ENCODE data around the gene DNAJC5. TPM values are rescaled to one million over a fixed set of nuclear protein-coding genes. Genes with fewer than 3 reads are reported as not detected.

Gene DNAJC5
- 38.6 and 43.4 TPM in 2 replicates for total RNA-seq

GRCh38 chr20:63894358-63895201 lies at the start of gene DNAJC5:
Gene DNAJC5 (plus strand): TSS chr20:63895126. CDS start chr20:63928346, 33,220 bp downstream.

GRCh38 chr20:63861365-63861934 lies 33.5 kb upstream of the DNAJC5 start, which contains the start of gene ABHD16B:
Gene ABHD16B (plus strand): TSS chr20:63861498. CDS start chr20:63861541, 43 bp downstream.

GRCh38 chr20:63864978-63865640 lies 29.8 kb upstream of the DNAJC5 start, which contains the start of gene TPD52L2:
Gene TPD52L2 (plus strand): TSS chr20:63865270. CDS start chr20:63865366, 96 bp downstream.

GRCh38 chr20:63955827-63956663 lies 61.1 kb downstream of the DNAJC5 start, which contains the start of gene UCKL1:
Gene UCKL1 (minus strand): TSS chr20:63956416. CDS start chr20:63956372, 44 bp downstream.

GRCh38 chr20:63969838-63970713 lies 75.2 kb downstream of the DNAJC5 start, which contains the start of gene ZNF512B:
Gene ZNF512B (minus strand): TSS chr20:63969930. CDS start chr20:63967950, 1,980 bp downstream.

GRCh38 chr20:63979557-63980316 lies 84.8 kb downstream of the DNAJC5 start, which contains the start of gene SAMD10:
Gene SAMD10 (minus strand): TSS chr20:63979642. CDS start chr20:63979467, 175 bp downstream.

GRCh38 chr20:63980806-63981728 lies 86.1 kb downstream of the DNAJC5 start, which contains the start of gene PRPF6:
Gene PRPF6 (plus strand): TSS chr20:63981132. CDS start chr20:63981246, 114 bp downstream.

Other genes with a start within 250 kb of the DNAJC5 start
- gene STMN3, start 241.7 kb upstream of the DNAJC5 start, total RNA-seq = 53.3 and 67.2 TPM in 2 replicates
- 13.5 and 14.0 TPM in 2 replicates for gene RTEL1, start 236.8 kb upstream of the DNAJC5 start, total RNA-seq
- 250 and 261 TPM in 2 replicates for gene TNFRSF6B, start 198.5 kb upstream of the DNAJC5 start, total RNA-seq
- gene ARFRP1, start 187.2 kb upstream of the DNAJC5 start, total RNA-seq = 38.9 and 59.5 TPM in 2 replicates
- 24.1 and 42.7 TPM in 2 replicates for gene ZGPAT, start 187.1 kb upstream of the DNAJC5 start, total RNA-seq
- 0.58 and 1.4 TPM in 2 replicates for gene LIME1, start 158.5 kb upstream of the DNAJC5 start, total RNA-seq
- gene SLC2A4RG, start 155.3 kb upstream of the DNAJC5 start, total RNA-seq = 49.3 and 69.3 TPM in 2 replicates
- 21.1 and 34.3 TPM in 2 replicates for gene ZBTB46, start 63.9 kb upstream of the DNAJC5 start, total RNA-seq
- not detected in 2 replicates for gene ABHD16B, start 33.6 kb upstream of the DNAJC5 start, total RNA-seq
- gene TPD52L2, start 29.9 kb upstream of the DNAJC5 start, total RNA-seq = 192 and 206 TPM in 2 replicates
- 23.4 and 27.1 TPM in 2 replicates for gene UCKL1, start 61.3 kb downstream of the DNAJC5 start, total RNA-seq
- 7.1 and 8.6 TPM in 2 replicates for gene ZNF512B, start 74.8 kb downstream of the DNAJC5 start, total RNA-seq
- gene SAMD10, start 84.5 kb downstream of the DNAJC5 start, total RNA-seq = 1.4 and 2.1 TPM in 2 replicates
- 41.5 and 43.6 TPM in 2 replicates for gene PRPF6, start 86.0 kb downstream of the DNAJC5 start, total RNA-seq
- under 0.01 TPM in 1 of 2 replicates, not detected in the other for gene C20orf204, start 141.1 kb downstream of the DNAJC5 start, total RNA-seq
- gene SOX18, start 154.5 kb downstream of the DNAJC5 start, total RNA-seq = 0.29 TPM in 1 of 2 replicates, not detected in the other
- 4.8 and 17.3 TPM in 2 replicates for gene TCEA2, start 168.1 kb downstream of the DNAJC5 start, total RNA-seq
- gene RGS19, start 184.4 kb downstream of the DNAJC5 start, total RNA-seq = 7.5 and 20.2 TPM in 2 replicates
- 3.2 and 3.5 TPM in 2 replicates for gene OPRL1, start 185.0 kb downstream of the DNAJC5 start, total RNA-seq
- not detected in 2 replicates for gene LKAAEAR1, start 189.3 kb downstream of the DNAJC5 start, total RNA-seq
- not detected in 2 replicates for gene NPBWR2, start 212.4 kb downstream of the DNAJC5 start, total RNA-seq